ENCODE data around the gene FARP2.

The FARP2 gene

DNA sequence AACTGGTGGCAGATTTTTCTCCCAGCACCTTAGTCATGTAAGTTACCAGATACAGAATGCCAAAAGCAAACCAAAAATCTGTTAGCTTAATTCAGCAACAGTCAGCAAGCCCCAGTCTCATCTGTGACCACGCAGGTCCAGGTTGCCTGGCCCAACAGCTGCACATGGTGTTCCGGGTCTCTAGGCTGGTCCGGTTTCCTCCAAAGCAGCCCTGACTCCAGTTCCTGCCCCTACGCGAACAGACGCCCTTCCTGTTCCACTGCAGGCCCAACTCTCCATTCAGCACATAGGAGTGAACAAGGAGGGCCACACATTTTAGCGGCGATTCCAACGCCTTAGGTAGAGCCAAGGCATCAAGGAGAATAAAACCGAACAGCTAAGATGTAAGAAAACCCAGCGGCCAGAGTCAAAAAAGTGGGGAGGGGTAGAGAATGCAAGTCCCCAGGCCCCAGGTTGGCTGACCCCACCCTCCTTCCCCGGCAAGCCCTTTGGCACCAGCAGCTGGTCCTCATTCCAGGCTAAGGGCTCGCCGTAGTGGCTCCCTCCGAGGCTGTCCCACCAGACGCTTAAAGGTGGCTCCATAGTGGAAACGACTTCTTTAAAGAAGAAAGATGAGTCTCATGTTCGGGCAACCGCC lies 150.8 kb downstream of the FARP2 start:
- no peak for DNase-seq (ENCODE audit: low spot score)
- in situ Hi-C loops (cut with MboI; ENCODE audit: low sequenced_read_pairs, unreplicated experiment): no loop called here
- TF ChIP-seq, protein P1, sequence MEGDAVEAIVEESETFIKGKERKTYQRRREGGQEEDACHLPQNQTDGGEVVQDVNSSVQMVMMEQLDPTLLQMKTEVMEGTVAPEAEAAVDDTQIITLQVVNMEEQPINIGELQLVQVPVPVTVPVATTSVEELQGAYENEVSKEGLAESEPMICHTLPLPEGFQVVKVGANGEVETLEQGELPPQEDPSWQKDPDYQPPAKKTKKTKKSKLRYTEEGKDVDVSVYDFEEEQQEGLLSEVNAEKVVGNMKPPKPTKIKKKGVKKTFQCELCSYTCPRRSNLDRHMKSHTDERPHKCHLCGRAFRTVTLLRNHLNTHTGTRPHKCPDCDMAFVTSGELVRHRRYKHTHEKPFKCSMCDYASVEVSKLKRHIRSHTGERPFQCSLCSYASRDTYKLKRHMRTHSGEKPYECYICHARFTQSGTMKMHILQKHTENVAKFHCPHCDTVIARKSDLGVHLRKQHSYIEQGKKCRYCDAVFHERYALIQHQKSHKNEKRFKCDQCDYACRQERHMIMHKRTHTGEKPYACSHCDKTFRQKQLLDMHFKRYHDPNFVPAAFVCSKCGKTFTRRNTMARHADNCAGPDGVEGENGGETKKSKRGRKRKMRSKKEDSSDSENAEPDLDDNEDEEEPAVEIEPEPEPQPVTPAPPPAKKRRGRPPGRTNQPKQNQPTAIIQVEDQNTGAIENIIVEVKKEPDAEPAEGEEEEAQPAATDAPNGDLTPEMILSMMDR (IDR thresholded peaks at IDR 0.05; ENCODE audit: borderline replicate concordance, control extremely low read depth, extremely low read depth, insufficient read depth, missing control alignments): no peak

GRCh38 chr2:241507430-241508239 lies 151.6 kb downstream of the FARP2 start:
- in situ Hi-C loops (cut with MboI; ENCODE audit: low sequenced_read_pairs, unreplicated experiment): no loop called here
- TF ChIP-seq, protein P1 (IDR thresholded peaks at IDR 0.05; ENCODE audit: borderline replicate concordance, control extremely low read depth, extremely low read depth, insufficient read depth, missing control alignments): peak; percentile 12
- peak; percentile 63 for DNase-seq (ENCODE audit: low spot score)

GRCh38 chr2:241508240-241509154 lies 152.4 kb downstream of the FARP2 start, which contains the start of gene STK25:
Gene STK25 (minus strand): TSS chr2:241508584. CDS start chr2:241508035, 549 bp downstream.
- TF ChIP-seq, protein P1 (IDR thresholded peaks at IDR 0.05; ENCODE audit: borderline replicate concordance, control extremely low read depth, extremely low read depth, insufficient read depth, missing control alignments): no peak
- in situ Hi-C loops (cut with MboI; ENCODE audit: low sequenced_read_pairs, unreplicated experiment): no loop called here
- peak; percentile 99 for DNase-seq (ENCODE audit: low spot score)

- in situ Hi-C loops (cut with MboI; ENCODE audit: low sequenced_read_pairs, unreplicated experiment): no loop called here
- TF ChIP-seq, protein P1 (IDR thresholded peaks at IDR 0.05; ENCODE audit: borderline replicate concordance, control extremely low read depth, extremely low read depth, insufficient read depth, missing control alignments): no peak
- no peak for DNase-seq (ENCODE audit: low spot score)
Observed at GRCh38 chr2:241509155-241509784, 153.2 kb downstream of the FARP2 start.

GRCh38 chr2:241511091-241511741 lies 155.1 kb downstream of the FARP2 start:
- in situ Hi-C loops (cut with MboI; ENCODE audit: low sequenced_read_pairs, unreplicated experiment): no loop called here
- TF ChIP-seq, protein P1 (IDR thresholded peaks at IDR 0.05; ENCODE audit: borderline replicate concordance, control extremely low read depth, extremely low read depth, insufficient read depth, missing control alignments): no peak
- no peak for DNase-seq (ENCODE audit: low spot score)
